Measurements from ENCODE around the gene SMC1B. TPM values are rescaled to one million over a fixed set of nuclear protein-coding genes. Genes with fewer than 3 reads are reported as not detected.

The SMC1B gene, protein sequence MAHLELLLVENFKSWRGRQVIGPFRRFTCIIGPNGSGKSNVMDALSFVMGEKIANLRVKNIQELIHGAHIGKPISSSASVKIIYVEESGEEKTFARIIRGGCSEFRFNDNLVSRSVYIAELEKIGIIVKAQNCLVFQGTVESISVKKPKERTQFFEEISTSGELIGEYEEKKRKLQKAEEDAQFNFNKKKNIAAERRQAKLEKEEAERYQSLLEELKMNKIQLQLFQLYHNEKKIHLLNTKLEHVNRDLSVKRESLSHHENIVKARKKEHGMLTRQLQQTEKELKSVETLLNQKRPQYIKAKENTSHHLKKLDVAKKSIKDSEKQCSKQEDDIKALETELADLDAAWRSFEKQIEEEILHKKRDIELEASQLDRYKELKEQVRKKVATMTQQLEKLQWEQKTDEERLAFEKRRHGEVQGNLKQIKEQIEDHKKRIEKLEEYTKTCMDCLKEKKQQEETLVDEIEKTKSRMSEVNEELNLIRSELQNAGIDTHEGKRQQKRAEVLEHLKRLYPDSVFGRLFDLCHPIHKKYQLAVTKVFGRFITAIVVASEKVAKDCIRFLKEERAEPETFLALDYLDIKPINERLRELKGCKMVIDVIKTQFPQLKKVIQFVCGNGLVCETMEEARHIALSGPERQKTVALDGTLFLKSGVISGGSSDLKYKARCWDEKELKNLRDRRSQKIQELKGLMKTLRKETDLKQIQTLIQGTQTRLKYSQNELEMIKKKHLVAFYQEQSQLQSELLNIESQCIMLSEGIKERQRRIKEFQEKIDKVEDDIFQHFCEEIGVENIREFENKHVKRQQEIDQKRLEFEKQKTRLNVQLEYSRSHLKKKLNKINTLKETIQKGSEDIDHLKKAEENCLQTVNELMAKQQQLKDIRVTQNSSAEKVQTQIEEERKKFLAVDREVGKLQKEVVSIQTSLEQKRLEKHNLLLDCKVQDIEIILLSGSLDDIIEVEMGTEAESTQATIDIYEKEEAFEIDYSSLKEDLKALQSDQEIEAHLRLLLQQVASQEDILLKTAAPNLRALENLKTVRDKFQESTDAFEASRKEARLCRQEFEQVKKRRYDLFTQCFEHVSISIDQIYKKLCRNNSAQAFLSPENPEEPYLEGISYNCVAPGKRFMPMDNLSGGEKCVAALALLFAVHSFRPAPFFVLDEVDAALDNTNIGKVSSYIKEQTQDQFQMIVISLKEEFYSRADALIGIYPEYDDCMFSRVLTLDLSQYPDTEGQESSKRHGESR
- not detected for polyA plus RNA-seq (2012; ENCODE audit: missing spikeins)

DNA sequence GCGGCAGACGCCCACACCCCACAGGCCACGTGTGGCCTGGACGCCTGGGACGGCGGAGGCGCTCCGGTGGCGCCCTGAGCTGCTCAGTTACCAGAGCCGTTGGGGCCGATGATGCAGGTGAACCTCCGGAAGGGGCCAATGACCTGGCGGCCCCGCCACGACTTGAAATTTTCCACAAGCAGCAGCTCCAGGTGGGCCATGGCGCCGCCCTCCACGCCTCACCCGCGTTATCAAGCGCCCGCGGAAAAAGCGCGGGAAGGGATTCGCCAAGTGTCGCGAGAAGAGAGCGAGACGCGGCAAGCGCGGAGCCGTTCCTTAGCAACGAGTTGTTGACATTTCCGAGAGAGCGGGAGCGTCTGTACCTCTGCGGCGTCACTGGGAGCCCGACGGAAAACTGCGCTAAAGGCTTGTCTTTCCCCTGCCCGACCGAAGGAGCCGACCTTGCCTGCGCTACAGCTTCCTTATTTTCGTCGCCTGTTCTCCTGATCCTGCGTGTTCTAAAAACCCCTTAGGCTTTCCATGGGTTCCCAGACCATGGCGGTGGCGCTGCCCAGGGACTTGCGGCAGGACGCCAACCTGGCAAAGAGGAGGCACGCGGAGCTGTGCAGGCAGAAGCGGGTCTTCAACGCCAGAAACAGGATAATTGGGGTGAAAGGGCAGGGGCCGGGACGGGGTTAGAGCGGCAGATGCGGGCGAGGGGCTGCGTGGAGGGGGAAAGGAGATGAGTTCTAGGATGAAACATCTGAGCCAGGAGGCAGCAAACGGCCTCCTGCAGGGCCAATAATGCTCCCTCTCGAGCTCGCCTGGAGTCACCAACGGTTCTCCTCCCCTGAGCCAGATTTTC, at the start of gene SMC1B, which contains the start of gene RIBC2:
SMC1B (minus strand) TSS at position 232 of the 844 bp plus-strand sequence; CDS start at position 200, 32 bp downstream.
RIBC2 (plus strand) TSS at position 326 of the 844 bp plus-strand sequence; CDS start at position 520, 194 bp downstream.
- TF ChIP-seq POLR2A (IDR thresholded peaks at IDR 0.05; ENCODE audit: low read depth, low read length) (no peak), POLR2AphosphoS5 (IDR thresholded peaks at IDR 0.05; ENCODE audit: low read depth, low read length) (no peak), TAF1 (IDR thresholded peaks at IDR 0.05; ENCODE audit: borderline replicate concordance, low read depth, low read length) (no peak)
- FAIRE-seq (peak; percentile 21), DNase-seq (ENCODE audit: insufficient read length) (peak; percentile 63)

DNA sequence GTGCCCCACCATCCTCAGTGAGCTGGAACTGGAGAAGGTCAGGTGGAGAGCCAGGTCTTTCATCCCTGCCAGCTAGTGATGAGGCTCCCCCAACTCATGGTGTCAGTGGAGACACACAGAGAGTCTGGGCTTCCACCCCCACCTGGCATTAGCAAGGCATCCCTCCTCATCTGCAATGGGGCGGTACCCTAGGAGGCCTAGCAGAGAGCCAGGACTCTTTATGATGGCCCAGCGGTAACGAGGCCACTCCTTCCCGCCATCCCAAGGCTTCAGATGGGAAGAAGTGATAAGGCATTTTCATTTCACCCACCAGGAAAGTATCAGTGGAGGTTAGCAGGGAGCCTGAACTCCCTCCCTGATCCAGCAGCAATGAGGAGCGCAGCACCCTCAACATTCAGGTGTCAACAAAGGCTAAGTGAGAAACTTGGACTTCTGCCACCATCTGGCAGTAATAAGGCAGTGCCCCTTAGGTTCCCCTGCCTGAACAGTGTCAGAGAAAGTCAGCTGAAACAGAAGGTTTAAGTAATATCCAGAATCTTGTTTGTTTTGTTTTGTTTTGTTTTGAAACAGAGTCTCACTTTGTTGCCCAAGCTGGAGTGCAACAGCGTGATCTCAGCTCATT, 48.7 kb upstream of the SMC1B start:
- FAIRE-seq (no peak), DNase-seq (ENCODE audit: insufficient read length) (no peak)
- TF ChIP-seq TAF1 (IDR thresholded peaks at IDR 0.05; ENCODE audit: borderline replicate concordance, low read depth, low read length): no peak
- TF ChIP-seq POLR2A (IDR thresholded peaks at IDR 0.05; ENCODE audit: low read depth, low read length): no peak
- TF ChIP-seq POLR2AphosphoS5 (IDR thresholded peaks at IDR 0.05; ENCODE audit: low read depth, low read length): no peak

DNA sequence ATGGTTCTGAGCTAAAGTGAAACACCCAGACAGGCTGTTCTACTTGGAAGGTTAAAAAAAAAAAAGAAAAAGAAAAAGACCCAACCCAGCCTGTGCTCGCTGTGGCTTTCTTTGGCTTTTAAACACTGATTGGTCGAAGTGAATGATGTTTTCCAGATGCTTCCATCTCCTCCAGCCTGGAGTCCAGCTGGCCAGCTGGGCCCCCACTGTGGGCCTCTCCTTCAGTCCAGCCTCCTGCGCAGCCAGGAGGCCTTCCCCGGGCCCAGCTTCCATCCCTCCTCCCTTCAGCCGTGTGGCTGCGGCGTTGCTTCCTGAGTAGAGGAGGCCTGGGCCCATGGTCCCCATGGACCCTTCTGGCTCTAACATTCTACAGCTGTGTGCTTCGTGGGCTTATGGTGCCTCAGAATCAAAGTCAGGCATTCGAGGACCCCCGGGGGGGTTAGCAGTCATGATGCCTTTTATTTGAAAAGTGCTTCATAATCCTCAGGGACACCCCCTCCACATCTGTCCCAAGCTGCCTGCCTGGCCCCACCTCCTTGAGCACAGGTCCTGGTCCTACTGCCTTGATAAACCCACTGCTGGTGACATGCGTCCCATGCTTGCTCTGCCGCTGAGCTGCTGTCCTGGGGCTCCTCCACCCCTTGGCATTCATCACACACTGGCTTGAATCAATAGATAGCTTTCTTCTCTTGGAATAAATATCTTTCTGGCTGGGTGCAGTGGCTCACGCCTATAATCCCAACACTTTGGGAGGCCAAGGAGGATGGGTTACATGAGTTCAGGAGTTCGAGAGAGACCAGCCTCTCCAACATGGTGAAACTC, 47.1 kb upstream of the SMC1B start:
- DNase-seq (ENCODE audit: insufficient read length): no peak
- TF ChIP-seq POLR2A (IDR thresholded peaks at IDR 0.05; ENCODE audit: low read depth, low read length): no peak
- no peak for FAIRE-seq

DNA sequence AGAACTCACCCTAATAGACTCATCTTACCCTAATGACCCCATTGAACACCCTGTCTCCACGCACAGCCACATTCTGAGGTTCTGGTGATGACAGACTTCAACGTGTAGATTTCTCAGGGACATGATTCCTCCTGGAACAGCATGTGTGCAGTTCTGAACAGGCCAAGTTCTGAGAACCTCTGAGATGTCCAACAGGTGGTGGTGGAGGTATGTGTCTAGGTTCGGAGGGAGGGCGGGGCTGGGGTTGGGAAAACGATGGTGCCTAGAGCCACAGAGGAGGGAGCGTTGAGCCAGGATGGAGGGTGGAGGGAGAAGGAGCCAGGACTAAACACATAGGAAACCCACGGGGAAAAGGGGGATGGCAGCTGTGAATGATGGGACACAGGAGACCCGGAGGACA, 45.8 kb upstream of the SMC1B start:
- FAIRE-seq (no peak), DNase-seq (ENCODE audit: insufficient read length) (no peak)
- no peak for TF ChIP-seq POLR2A (IDR thresholded peaks at IDR 0.05; ENCODE audit: low read depth, low read length)
- TF ChIP-seq TAF1 (IDR thresholded peaks at IDR 0.05; ENCODE audit: borderline replicate concordance, low read depth, low read length): no peak
- TF ChIP-seq POLR2AphosphoS5 (IDR thresholded peaks at IDR 0.05; ENCODE audit: low read depth, low read length): no peak

DNA sequence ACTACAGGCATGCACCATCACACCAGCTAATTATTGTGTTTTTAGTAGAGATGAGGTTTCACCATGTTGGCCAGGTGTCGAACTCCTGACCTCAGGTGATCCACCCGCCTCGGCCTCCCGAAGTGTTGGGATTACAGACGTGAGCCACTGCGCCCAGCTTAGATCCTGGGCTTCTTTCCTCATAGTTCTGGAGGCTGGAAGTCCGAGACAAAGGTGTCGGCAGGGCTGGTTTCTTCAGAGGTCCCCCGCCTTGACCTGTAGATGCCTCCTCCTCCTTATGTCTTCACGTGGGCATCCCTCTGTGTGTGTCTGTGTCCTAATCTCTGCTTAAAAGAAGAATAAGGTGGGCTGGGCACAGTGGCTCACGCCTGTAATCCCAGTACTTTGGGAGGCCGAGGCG, 45.1 kb upstream of the SMC1B start:
- no peak for TF ChIP-seq POLR2AphosphoS5 (IDR thresholded peaks at IDR 0.05; ENCODE audit: low read depth, low read length)
- no peak for TF ChIP-seq TAF1 (IDR thresholded peaks at IDR 0.05; ENCODE audit: borderline replicate concordance, low read depth, low read length)
- TF ChIP-seq POLR2A (IDR thresholded peaks at IDR 0.05; ENCODE audit: low read depth, low read length): no peak
- DNase-seq (ENCODE audit: insufficient read length) (no peak), FAIRE-seq (no peak)

DNA sequence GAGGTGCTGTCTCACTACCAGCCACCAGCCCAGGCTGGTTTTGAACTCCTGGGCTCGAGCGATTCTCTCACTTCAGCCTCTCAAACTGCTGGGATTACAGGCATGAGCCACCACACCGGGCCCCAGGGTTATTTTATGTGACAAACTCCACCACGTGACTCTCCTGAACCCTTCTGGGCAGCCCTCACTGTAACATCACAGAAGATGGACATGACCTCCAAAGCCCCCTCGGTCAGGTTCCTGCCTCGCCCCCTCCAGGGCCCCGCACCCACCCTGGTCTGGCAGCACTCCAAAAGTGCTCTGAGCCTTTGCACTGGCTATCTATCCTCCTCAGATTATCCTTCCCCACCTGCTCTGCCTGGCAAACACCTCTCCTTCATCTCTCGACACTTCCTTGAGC, 43.4 kb upstream of the SMC1B start:
- FAIRE-seq (no peak), DNase-seq (ENCODE audit: insufficient read length) (no peak)
- no peak for TF ChIP-seq POLR2A (IDR thresholded peaks at IDR 0.05; ENCODE audit: low read depth, low read length)
- no peak for TF ChIP-seq POLR2AphosphoS5 (IDR thresholded peaks at IDR 0.05; ENCODE audit: low read depth, low read length)

DNA sequence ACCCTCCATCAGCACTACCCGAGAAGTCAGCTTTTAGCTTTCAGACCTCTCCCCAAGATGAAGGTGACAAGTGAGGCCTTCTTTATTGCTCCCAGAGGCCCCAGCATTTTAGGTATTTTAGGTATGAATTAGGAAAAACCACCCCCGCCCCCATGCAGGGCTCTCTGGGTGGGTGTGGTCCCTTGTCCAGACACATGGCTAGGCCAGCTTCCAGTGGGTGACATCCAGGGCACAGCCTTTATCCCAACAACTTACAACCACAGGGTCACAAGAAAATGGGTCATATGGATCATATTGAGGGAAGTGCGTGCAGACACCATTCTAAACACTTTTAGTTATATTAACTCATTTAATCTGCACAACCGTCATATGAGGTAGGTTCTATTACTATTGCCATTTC, 42.2 kb upstream of the SMC1B start:
- TF ChIP-seq TAF1 (IDR thresholded peaks at IDR 0.05; ENCODE audit: borderline replicate concordance, low read depth, low read length): no peak
- FAIRE-seq (no peak), DNase-seq (ENCODE audit: insufficient read length) (no peak)

DNA sequence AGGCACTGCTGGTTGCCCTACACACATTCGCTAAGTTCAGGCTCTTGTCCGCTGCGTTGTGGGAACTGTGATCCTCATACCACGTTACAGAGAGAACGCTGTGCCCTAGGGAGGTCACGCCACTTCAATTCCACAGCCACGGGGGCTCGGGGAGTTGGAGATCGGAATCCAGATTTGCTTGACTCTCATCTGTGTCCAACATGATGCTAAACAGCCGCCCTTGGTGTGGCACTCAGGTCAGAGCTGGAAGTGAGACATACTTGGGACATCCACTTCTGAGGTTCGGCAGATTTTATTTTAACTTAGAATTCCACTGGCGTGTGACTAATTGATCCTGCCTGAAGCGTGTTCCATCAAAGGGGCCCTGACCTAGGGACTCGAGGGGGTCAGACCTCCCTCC, 41.8 kb upstream of the SMC1B start:
- DNase-seq (ENCODE audit: insufficient read length): no peak
- FAIRE-seq: no peak
- TF ChIP-seq TAF1 (IDR thresholded peaks at IDR 0.05; ENCODE audit: borderline replicate concordance, low read depth, low read length): no peak
- no peak for TF ChIP-seq POLR2A (IDR thresholded peaks at IDR 0.05; ENCODE audit: low read depth, low read length)
- TF ChIP-seq POLR2AphosphoS5 (IDR thresholded peaks at IDR 0.05; ENCODE audit: low read depth, low read length): no peak

DNA sequence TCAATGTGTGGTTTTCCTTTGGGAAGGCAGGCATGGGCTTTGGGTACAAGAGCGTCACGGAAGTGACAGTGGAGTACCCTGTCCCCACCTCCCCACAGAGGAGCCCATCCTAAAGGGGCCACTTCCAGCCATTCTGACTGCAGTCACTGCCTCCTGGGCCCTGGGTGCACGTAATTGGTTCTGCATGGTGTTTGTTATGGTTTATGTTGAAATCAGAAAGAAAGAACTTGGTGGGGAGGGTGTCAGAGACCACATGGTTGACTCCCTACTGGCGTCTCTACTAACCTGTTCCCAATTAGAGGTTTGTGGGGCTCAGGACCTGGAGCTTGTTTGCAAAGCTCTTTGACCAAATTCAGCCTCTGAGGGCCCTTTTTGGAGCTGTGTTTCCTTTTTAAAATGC, 40.9 kb upstream of the SMC1B start:
- TF ChIP-seq POLR2AphosphoS5 (IDR thresholded peaks at IDR 0.05; ENCODE audit: low read depth, low read length): no peak
- no peak for TF ChIP-seq TAF1 (IDR thresholded peaks at IDR 0.05; ENCODE audit: borderline replicate concordance, low read depth, low read length)
- no peak for TF ChIP-seq POLR2A (IDR thresholded peaks at IDR 0.05; ENCODE audit: low read depth, low read length)
- no peak for DNase-seq (ENCODE audit: insufficient read length)
- FAIRE-seq: no peak

DNA sequence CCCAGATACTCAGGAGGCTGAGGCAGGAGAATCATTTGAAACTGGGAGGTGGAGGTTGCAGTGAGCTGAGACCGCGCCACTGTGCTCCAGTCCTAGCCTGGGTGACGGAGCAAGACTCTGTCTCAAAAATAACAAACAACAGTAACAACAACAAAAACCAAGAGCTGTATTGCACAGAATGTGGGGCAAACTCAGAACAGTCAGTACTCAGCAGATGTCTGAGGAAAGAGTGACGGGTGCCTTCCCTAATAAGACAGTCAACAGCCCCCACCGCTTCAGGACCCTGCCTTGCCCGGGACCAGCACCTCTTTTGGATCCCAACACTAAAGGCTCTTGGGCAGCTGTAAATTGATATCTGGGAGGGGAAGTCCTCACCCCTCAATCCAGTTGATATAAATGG, 40.4 kb upstream of the SMC1B start:
- TF ChIP-seq POLR2AphosphoS5 (IDR thresholded peaks at IDR 0.05; ENCODE audit: low read depth, low read length) (no peak), POLR2A (IDR thresholded peaks at IDR 0.05; ENCODE audit: low read depth, low read length) (no peak), TAF1 (IDR thresholded peaks at IDR 0.05; ENCODE audit: borderline replicate concordance, low read depth, low read length) (no peak)
- no peak for DNase-seq (ENCODE audit: insufficient read length)
- no peak for FAIRE-seq

Measured in GM12892 (cell line).